GM15510 (cell line): ENCODE measurements around the gene TANGO6.

Source experiments
- POLR2A ChIP-seq: IDR thresholded peaks from 3 replicates; pipeline ENCODE4 v1.6.1; 2011; ENCODE audit warnings: borderline replicate concordance; ENCODE audit not compliant: insufficient read length; ENCODE audit errors: extremely low read depth

The TANGO6 gene

DNA sequence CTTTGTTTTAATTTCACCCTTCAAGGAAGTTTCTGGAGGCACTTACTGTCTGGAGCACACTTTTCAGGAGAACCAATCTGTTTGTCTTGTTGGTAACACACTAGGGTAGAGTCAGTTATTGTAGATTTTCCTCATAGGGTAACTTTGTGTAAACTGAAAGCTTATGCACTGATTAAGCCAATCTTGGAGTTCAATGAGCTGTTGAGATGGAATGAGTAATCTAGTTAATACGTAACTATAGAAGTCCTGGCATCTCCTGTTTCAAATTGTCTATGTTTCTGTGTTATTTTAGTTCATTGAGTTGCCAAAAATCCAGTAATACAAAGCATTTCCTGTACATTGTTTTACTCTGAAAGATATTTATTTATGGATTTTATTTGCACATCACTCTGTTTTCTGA, 150.6 kb downstream of the TANGO6 start:
- TF ChIP-seq POLR2A = no peak

DNA sequence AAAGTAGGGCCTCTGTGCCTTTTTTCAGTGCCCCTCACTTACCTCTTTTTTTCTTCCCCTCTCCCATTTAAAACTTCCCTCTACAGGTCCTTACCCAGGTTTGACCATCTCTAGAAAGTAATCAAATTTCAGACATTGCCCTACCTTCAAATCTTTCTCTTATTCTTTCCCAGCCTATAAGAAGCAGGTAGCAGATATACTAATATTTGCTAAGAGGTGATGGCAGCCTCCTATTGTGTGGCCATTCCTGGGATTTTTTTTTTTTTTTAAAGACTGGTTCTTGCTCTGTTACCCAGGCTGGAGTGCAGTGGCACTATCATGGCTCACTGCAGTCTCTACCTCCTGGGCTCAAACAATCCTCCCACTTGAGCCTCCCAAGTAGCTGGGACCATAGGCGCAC, 151.0 kb downstream of the TANGO6 start:
- TF ChIP-seq POLR2A = no peak

DNA sequence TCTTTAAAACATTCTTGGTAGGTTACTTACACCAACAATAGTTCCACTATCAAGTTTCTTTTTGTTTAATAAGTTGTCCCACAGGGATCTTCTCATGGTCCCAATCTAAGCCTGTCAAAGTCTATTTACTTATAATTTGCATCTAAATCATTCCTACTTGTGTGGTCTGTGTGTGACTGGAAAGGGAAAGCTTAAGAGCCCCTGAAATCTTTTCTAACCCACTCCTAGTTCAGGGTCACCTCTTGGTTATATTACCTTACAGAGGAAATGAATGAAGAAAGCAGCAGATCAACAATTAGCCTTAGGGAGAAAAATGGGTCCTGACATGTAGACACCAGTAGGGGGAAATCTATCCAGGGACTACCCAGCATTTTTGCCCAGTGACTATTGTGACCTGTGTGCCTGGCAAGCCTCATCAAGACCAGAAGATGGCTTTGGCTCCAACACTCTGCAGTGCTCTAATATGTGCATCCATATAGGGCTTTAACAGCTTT, 151.7 kb downstream of the TANGO6 start:
- no peak for TF ChIP-seq POLR2A

DNA sequence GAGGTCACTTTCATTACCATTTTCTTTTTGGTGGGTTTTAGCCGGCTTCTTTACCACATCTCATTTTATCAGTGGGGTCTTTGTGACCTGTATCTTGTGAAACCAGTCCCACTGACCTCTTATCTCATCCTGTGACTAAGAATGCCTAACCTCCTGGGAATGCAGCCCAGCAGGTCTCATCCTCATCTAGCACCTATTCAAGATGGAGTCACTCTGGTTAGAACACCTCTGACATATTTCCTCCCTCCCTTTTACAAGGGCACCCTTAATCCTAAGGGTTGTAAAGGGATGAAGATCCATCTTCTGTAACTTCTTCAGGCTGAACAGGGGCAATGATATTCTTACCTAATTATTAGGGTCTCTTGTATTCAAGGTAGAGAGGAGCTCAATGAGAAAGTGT, 154.2 kb downstream of the TANGO6 start:
- no peak for TF ChIP-seq POLR2A

DNA sequence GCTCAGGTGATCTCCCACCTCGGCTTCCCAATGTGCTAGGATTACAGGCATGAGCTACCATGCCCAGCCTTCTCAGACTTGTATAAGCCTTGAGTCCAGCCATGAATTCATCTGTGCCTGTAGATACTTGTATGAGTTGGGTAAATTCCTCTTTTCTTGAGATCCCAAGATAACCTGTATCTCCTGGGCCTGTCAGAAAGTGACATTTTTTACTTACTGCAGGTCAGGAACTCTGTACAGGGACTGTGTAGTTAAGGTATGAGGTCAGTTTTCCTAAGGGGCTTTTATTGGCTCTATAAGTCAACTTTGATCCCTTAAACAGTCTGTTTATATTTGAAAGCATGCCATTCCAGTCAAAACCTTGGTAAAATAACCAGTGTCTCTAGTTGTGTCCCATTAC, 155.8 kb downstream of the TANGO6 start:
- no peak for TF ChIP-seq POLR2A

DNA sequence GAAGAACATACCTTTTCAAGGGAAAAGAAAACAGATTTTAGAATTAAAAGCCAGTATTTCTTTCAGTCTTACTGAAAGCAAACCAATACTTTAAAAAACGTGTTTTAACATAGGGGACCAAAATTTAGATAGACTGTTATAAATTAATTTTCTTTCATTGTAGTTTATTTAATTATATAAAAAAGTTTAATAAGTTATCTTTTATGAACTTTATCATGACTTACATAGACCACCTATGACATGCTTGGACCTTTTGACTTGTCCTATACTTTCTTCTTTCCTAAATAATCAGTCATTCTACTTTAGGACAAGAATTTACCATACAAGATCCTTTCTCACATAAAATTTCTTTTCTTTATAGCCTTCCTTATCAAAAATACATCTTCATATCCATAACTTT, 160.2 kb downstream of the TANGO6 start:
- TF ChIP-seq POLR2A = no peak

DNA sequence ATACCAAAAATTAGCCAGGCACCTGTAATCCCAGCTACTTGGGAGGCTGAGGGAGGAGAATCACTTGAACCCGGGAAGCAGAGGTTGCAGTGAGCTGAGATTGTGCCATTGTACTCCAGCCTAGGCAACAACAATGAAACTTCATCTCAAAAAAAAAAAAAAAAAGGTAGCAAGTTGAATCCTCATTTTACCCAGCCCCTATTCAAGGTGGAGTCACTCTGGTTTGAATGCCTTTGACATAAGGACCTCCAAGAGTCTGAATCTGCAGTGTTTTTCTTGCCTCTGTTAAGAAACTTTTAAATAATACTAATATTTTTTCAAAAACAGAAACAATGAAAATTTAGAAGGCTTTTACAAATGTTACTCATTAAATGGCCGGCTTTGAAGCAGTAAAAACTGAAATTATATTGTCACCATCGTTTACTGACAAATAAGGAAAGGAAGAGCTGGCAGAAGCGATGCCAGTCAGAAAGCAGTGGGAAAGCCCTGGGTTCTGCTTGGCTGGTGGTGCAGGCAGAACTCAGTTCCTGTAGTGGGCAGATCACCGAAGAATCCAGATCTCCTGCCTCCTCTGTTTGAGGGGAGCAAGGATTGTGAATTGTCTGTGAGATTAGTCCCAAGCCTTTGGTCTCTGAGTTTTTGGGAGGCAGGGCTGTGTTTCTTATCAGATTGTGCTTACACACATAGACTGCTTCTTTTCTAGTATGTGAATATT, 162.5 kb downstream of the TANGO6 start:
- TF ChIP-seq POLR2A = no peak

DNA sequence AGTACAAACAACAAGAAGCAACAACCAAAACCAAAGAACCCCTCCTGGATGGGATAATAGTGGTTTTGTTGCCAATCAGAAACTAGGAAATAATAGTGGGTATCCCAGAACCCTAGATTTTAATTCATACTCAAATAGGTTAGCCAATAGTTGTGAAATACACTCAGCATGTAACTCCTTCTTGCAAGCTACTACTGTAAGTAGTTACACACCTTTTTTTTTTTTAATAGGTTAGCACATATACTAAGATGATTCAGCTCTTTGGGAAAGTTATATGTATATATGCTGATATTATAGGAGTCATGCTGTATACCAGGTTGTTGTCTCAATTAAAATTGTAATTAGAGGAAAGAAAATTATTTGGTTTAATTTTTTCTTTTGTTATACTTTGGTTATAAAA, 169.6 kb downstream of the TANGO6 start:
- no peak for TF ChIP-seq POLR2A

DNA sequence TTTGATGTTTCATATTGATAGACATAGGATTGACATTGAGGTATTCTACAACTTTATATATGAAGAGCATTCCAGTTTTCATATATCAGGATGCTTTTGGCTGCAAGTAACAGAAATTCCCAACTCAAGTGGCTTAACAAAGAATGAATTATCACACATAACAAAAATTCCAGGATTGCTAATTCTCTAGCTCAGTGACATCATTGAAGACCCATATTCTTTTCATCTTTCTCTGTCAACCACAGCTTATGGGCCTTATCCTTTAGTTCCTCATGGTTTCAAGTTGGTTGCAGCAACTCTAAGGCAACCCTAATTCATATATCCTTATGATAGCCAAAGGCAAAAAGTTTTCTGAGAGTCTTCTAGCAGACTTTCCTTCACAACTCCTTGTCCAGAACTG, 170.7 kb downstream of the TANGO6 start:
- no peak for TF ChIP-seq POLR2A

DNA sequence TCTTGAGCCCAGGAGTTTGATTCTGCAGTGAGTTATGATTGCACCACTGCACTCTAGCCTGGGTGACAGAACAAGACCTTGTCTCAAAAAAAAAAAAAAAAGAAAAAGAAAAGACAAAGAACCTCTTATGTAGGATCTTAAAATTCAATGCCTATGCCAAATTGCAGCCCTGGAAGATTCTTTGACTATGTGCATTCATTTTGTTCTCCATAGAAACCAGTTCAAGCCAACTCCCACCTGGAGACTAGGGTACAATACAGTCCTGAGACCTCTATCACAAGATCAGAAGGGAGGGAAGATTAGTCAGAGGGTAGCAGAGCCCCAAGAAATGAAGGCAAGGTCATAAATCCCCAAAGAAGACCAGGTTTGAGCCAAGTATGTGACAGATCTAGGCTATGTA, 171.5 kb downstream of the TANGO6 start:
- TF ChIP-seq POLR2A = no peak

DNA sequence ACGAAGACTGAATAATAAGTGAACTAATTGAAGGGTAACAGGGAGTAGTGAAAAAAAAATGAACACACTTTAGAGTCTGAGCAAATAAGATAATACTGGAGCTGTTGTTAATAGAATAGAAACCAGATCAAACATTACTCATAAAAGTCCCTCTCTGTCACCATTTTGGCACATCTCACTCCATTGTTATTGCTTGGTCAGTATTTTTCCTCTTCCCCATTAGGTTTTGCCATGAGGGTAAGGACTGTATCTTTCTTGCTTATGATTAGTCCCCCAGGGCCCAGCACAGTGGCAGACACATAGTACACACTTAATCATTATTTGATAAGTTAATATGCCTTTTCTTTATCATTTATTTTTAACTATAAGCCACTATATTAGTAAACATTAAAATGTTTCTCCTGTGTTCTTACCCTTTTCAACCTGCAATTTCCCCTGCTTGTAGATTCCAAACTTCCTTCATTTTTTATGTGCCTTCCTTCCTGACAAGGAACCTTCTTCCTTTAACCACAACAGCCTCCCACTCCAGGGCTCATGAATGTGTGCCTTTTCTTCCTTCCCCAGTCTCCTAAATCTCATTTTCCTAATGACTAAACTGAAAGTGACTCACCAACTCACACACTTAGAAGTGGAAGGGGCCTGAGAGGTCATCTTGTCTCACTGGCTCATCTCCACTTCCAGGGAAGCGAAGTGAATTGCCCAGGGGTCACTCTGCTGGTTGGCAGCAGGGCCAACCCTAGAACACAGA, 173.9 kb downstream of the TANGO6 start:
- TF ChIP-seq POLR2A = no peak

DNA sequence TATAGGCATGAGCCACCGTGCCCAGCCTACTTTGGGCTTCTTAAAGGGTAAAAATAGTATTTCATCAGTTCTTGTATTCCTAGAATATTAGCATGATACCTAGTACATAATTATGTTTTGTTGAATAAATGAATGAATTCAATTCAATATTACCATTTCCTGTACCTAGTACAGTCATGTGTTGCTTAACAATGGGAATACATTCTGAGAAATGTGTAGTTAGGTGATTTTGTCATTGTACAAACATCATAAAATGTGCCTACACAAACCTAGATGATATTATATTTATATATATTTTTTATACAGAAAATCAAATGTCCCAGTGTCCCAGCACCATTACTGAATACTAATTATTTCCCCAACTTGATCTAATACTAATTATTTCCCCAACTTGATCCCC, 176.5 kb downstream of the TANGO6 start:
- TF ChIP-seq POLR2A = no peak

DNA sequence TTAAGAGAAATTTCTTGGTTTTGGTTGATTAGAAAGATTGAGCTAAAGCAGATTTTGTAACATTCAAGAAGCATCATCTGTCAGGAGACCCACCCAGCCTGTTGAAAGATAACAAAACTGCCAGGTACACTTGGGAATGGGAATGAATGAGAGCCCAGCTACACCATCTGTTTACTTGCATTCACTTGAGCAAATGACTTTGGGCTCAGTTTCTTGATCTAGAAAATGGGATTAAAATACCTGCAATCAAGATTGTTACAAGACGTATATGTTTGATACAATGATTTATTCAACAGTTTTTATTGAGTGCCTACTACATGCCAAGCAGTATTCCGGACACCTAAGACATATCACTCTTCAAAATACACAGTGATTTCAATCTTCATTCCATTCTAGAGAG, 185.8 kb downstream of the TANGO6 start:
- TF ChIP-seq POLR2A = no peak

DNA sequence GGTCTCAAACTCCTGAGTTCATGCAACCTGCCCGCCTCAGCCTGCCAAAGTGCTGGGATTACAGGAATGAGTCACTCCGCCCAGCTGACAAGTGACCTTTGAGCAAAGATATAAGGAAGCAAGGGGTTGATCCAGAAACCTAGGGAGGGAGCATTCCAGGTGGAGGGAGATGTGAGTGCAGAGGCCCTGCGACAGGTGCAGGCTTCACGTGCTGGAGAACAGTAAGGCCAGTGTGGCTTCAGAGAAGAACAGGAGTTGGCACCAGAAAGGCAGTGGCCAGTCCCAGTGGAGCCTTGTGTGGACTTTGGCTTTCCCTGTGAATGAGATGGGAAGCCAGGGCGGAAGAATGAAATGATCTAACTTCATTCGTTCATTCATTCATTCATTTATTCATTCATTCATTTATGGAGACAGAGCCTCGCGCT, 188.6 kb downstream of the TANGO6 start:
- no peak for TF ChIP-seq POLR2A

DNA sequence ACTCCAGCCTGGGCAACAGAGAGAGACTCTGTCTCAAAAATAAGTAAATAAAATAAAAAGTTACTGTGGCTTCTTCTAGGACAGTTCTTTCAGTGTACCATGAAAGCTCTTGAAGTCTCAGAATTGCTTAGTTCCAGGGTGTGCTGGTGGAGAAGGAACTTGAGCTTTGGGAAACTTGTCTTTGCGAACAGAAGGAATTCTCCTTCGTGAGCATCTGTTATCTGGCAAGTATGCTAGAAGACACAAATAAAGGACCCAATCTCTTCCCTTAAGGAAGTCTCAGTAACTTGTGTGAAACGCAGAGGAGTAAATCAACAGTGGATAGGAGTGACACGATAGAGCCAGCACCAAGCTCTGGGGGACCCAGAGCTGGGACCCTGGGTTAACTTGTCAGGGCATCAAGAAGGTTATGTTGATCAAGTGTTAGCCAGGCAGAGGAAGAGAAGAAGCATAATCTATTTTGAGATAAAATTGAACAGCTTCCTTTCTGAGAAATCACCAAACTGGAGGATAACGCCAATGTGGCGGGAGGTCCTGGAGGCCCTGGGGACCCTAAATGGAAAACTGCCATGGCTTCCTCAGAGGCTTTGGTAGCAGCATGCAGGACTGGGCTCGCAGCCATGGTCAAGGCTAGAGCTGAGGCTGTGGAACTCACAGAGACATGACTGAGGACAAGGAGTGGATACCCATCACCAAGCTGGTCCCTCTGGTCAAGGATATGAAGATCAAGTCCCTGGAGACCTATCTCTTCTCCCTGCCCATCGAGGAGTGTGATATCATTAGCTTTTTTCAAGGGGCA, 190.0 kb downstream of the TANGO6 start:
- TF ChIP-seq POLR2A = no peak
